ENCODE measurements around the gene GRIN2A.

GRIN2A gene

DNA sequence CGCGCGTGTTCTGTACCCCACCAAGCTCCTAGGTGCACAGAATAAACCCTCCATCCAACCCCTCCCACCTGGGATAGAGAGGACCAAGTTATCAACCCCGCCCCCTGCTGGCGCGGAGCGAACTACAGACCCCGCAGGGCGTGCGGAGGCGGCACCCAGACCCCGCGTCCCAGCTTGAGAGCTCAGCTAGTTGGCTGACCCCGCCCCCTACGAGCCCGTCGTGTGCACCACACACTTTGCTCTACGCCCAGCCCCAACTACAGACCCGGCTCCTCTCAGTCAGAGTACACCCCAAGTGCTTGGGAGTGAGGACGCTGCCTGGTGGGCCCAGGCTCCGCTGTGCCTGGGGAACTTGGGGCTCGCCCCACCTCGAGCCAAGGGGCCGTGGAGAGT, 1.5 kb downstream of the GRIN2A start:
- TF ChIP-seq CTCF (IDR thresholded peaks at IDR 0.05): peak; percentile 54
- H3K4me1 Mint-ChIP-seq: peaks cover 14% of the 10 kb centered on the region
- H3K27ac Mint-ChIP-seq: no peak overlapping the region
- peak overlapping the region; percentile 85 for H3K4me3 Mint-ChIP-seq
- peaks cover 5% of the 10 kb centered on the region for H3K9me3 Mint-ChIP-seq
- no peaks in the 10 kb centered on the region for H3K36me3 Mint-ChIP-seq (ENCODE audit: low read depth)
- peaks cover 67% of the 10 kb centered on the region for H3K27me3 Mint-ChIP-seq (ENCODE audit: low read depth, poor library complexity)
- peak; percentile 90 for DNase-seq

GRCh38 chr16:10180042-10180770, 2.0 kb downstream of the GRIN2A start:
- DNase-seq: no peak
- no peak for TF ChIP-seq CTCF (IDR thresholded peaks at IDR 0.05)
- peak overlapping the region; percentile 85 for H3K4me3 Mint-ChIP-seq
- no peaks in the 10 kb centered on the region for H3K36me3 Mint-ChIP-seq (ENCODE audit: low read depth)
- peaks cover 5% of the 10 kb centered on the region for H3K9me3 Mint-ChIP-seq
- peaks cover 61% of the 10 kb centered on the region for H3K27me3 Mint-ChIP-seq (ENCODE audit: low read depth, poor library complexity)
- H3K27ac Mint-ChIP-seq: no peak overlapping the region
- peaks cover 14% of the 10 kb centered on the region for H3K4me1 Mint-ChIP-seq

DNA sequence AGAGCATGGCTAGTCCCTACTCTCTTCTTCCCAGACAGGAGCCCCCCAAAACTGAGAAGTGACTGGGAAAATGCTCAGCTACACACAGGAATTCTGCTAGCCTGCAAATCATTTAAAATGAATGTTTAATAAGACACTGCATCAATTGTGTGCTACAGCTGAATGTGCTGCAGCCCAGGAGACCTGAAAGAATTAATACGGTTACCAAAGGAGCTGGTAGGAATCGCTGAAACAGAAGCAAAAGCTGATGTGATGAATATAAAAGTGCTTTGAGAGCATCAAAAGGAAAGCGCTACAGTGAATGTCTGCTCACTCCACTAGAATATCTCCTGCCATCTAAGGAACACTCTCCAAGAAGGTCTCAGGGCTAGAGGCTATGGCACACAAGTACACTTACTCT, 3.7 kb downstream of the GRIN2A start:
- no peak overlapping the region for H3K27ac Mint-ChIP-seq
- peaks cover 5% of the 10 kb centered on the region for H3K9me3 Mint-ChIP-seq
- TF ChIP-seq CTCF (IDR thresholded peaks at IDR 0.05): no peak
- no peaks in the 10 kb centered on the region for H3K36me3 Mint-ChIP-seq (ENCODE audit: low read depth)
- H3K4me3 Mint-ChIP-seq: no peak overlapping the region
- H3K27me3 Mint-ChIP-seq (ENCODE audit: low read depth, poor library complexity): peaks cover 44% of the 10 kb centered on the region
- H3K4me1 Mint-ChIP-seq: peaks cover 12% of the 10 kb centered on the region
- DNase-seq: no peak

GRCh38 chr16:10178080-10178479, 4.1 kb downstream of the GRIN2A start:
- no peak for TF ChIP-seq CTCF (IDR thresholded peaks at IDR 0.05)
- Mint-ChIP-seq H3K36me3 (ENCODE audit: low read depth) (peaks cover 4% of the 10 kb centered on the region), H3K4me1 (peaks cover 8% of the 10 kb centered on the region), H3K4me3 (no peak overlapping the region), H3K27me3 (ENCODE audit: low read depth, poor library complexity) (peaks cover 40% of the 10 kb centered on the region), H3K27ac (no peak overlapping the region), H3K9me3 (peaks cover 5% of the 10 kb centered on the region)
- DNase-seq: no peak

DNA sequence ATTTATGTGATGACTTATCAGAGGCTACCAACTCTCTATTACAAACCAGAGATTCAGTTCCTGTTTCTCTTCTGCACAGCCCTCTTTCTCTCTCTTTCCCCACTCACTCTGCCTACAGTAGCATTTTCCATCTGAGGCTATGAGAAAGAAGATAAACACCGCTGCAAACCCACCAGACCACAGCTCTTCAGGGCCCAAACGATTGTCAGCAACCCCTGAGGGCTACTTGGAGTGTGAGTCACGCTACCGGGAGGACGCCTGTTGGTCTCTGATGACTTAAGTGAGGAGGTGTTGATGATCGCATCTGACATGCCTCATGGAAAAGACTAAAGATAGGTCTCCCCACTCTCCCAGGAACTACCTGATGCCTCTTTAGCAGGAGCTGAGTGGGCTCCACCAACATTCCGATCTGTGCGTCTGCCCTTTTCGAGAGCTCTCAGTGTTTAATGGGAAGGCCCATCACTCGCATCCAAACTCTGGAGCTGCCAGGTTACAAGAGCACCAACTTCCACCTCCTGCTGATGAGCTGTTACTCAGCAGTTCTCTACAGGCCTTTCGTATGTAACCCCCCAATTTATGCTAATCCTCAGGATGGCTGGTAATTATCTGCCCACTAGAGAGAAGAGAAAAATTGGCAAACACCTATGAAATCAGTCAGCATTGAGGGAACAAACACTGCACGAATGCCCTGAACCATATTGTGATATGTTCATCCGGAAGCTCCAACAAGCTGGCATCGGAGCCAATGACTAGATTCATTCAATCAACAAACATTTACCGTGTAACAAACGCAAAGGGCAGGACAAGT, 9.2 kb downstream of the GRIN2A start:
- no peak for TF ChIP-seq CTCF (IDR thresholded peaks at IDR 0.05)
- DNase-seq: no peak

More for the DNA sequence above, 9.2 kb downstream of the GRIN2A start:
- Mint-ChIP-seq H3K27ac (no peak overlapping the region), H3K9me3 (peaks cover 8% of the 10 kb centered on the region), H3K4me3 (no peak overlapping the region), H3K27me3 (ENCODE audit: low read depth, poor library complexity) (peaks cover under 1% of the 10 kb centered on the region), H3K36me3 (ENCODE audit: low read depth) (peaks cover 10% of the 10 kb centered on the region), H3K4me1 (no peaks in the 10 kb centered on the region)

Data from nephron progenitor cell (in vitro differentiated cells).